SK-N-MC (cell line): Measurements from ENCODE around the gene PAPPA2.

Experiments used
- EZH2 ChIP-seq: fragments of 200-600 bp; sonication (generic); IDR thresholded peaks from one replicate; pipeline ENCODE4 v1.6.1; 2017; ENCODE audit warnings: antibody characterized with exemption
- POLR2AphosphoS5 ChIP-seq: IDR thresholded peaks from 2 replicates; pipeline ENCODE4 v1.6.1; 2012; ENCODE audit warnings: mild to moderate bottlenecking, low read depth, low read length, borderline replicate concordance

DNA sequence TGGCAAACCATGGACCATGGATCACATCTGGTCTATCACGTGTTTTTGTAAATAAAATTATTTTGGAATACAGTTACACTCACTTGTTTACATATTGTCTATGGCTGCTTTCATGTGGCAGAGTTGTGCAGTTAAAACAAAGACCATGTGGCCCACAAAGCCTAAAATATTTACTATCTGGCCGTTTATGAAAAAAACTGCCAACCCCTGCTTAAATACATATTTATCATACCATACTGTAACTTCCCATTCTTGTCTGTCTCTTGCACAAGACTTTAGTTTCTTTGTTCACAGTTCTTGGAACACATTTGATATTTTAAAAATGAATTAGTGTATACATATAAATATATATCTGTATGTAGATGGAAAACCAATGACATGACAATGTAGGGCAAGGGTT, 141.5 kb downstream of the PAPPA2 start:
- TF ChIP-seq EZH2: no peak
- TF ChIP-seq POLR2AphosphoS5: no peak
